Cortex of kidney (tissue), 1 donor: ENCODE data around the gene STX7.

Source experiments
- DNase-seq: peaks from one replicate; lab custom pipeline; 2025; lab: John Stamatoyannopoulos, UW

STX7 gene

GRCh38 chr6:132412656-132413498 is 100.0 kb downstream of the STX7 start:
- DNase-seq, result no peak

- no peak for DNase-seq
These were observed 101.6 kb downstream of the STX7 start for GRCh38 chr6:132411296-132411695.

GRCh38 chr6:132410830-132411229 is 102.1 kb downstream of the STX7 start:
- DNase-seq, result no peak

GRCh38 chr6:132405143-132405915 is 107.6 kb downstream of the STX7 start:
- no peak for DNase-seq

- no peak for DNase-seq
These were observed 108.2 kb downstream of the STX7 start for GRCh38 chr6:132404736-132405135.

- DNase-seq, result no peak
These were observed 108.6 kb downstream of the STX7 start for GRCh38 chr6:132404330-132404729.

- no peak for DNase-seq
These were observed 111.2 kb downstream of the STX7 start for GRCh38 chr6:132401618-132402285.

- DNase-seq, result no peak
These were observed 111.9 kb downstream of the STX7 start, which contains the start of gene MOXD1 for GRCh38 chr6:132400883-132401617. TSS of gene MOXD1 (minus strand) at chr6:132401475. CDS start at chr6:132401426, 49 bp downstream.

- no peak for DNase-seq
These were observed 112.4 kb downstream of the STX7 start for GRCh38 chr6:132400555-132400882.

GRCh38 chr6:132399376-132400074 is 113.4 kb downstream of the STX7 start:
- DNase-seq, result no peak
